T-cell (primary cell): ENCODE data around the gene WAPL. TPM values are rescaled to one million over a fixed set of nuclear protein-coding genes. Genes with fewer than 3 reads are reported as not detected.
A peak's percentile ranks its signal among the peaks of the same experiment; 100 is the strongest.

Source experiments
- ATAC-seq, 4 experiments: fragments of 200-7000 bp in 3 of 4; fragments of 150-1000 bp in 1 of 4; cut with Tn5 transposase; replicated peaks in 1 of 4; 1 replicate in 3 of 4; 2 replicates in 1 of 4; pipeline ENCODE4 v1.10.0; 2021; ENCODE audit warnings: moderate library complexity in 3 of 4, mild to moderate bottlenecking in 2 of 4, moderate number of reproducible peaks in 1 of 4
- CTCF ChIA-PET, 2 donors: fragments of 300-600 bp; sonication (Branson Sonifier 250); formaldehyde crosslinking; loops; one replicate each; lab custom pipeline; 2022; ENCODE audit warnings: antibody characterized with exemption in 2 of 2; lab: Charles Lee
- POLR2A ChIA-PET, 2 donors: fragments of 300-600 bp; sonication (Branson Sonifier 250); formaldehyde crosslinking; loops; one replicate each; lab custom pipeline; 2022; ENCODE audit warnings: antibody characterized with exemption in 2 of 2; lab: Charles Lee
- DNase-seq, 35 experiments: peaks; one replicate each; pipeline versions ENCODE4 v3.0.0 to v3.0.0-alpha.2; 2013 to 2023
- H3K27ac ChIP-seq: one replicate; pipeline ENCODE4 v1.5.1; 2013; ENCODE audit warnings: low read length
- H3K27me3 ChIP-seq, 2 experiments: replicated peaks in 1 of 2; 1 replicate in 1 of 2; 2 replicates in 1 of 2; pipeline versions ENCODE4 v1.6.1 to v1.7.0; 2013; ENCODE audit warnings: low read length in 1 of 2, mixed read lengths in 1 of 2; ENCODE audit not compliant: control insufficient read depth in 2 of 2, insufficient read depth in 2 of 2; ENCODE audit errors: extremely low read depth in 1 of 2
- H3K36me3 ChIP-seq, 2 donors: 1 replicate in 1 of 2; 2 replicates in 1 of 2; pipeline versions ENCODE4 v1.6.1 to v1.7.0; 2013; ENCODE audit warnings: low read length in 1 of 2; ENCODE audit not compliant: control insufficient read depth in 2 of 2, insufficient read depth in 1 of 2; ENCODE audit errors: extremely low read depth in 1 of 2
- H3K4me1 ChIP-seq, 2 experiments: 1 replicate in 1 of 2; 2 replicates in 1 of 2; pipeline versions ENCODE4 v1.6.1 to v1.7.0; 2013; ENCODE audit warnings: low read length in 2 of 2, mixed read lengths in 1 of 2; ENCODE audit not compliant: insufficient read depth in 2 of 2, control insufficient read depth in 1 of 2; ENCODE audit errors: extremely low read depth in 1 of 2
- H3K4me3 ChIP-seq, 2 donors: 1 replicate in 1 of 2; 2 replicates in 1 of 2; pipeline versions ENCODE4 v1.5.1 to v1.7.0; 2013; ENCODE audit warnings: mild to moderate bottlenecking in 2 of 2, low read length in 1 of 2, moderate library complexity in 1 of 2; ENCODE audit not compliant: control insufficient read depth in 1 of 2; ENCODE audit errors: extremely low read depth in 1 of 2
- H3K9me3 ChIP-seq: 2 replicates; pipeline ENCODE4 v1.7.0; 2013
- H3K27ac Mint-ChIP-seq, 2 donors: one replicate each; pipeline ENCODE4 v1.8.0; 2020 to 2021; ENCODE audit warnings: mild to moderate bottlenecking in 2 of 2, mixed read lengths in 2 of 2
- H3K27me3 Mint-ChIP-seq, 2 donors: one replicate each; pipeline ENCODE4 v1.8.0; 2021 to 2022; ENCODE audit warnings: mixed read lengths in 2 of 2
- H3K36me3 Mint-ChIP-seq: one replicate; pipeline ENCODE4 v1.8.0; 2021; ENCODE audit warnings: mixed read lengths
- H3K4me1 Mint-ChIP-seq, 3 donors: one replicate each; pipeline ENCODE4 v1.8.0; 2020 to 2022; ENCODE audit warnings: mixed read lengths in 3 of 3, mild to moderate bottlenecking in 1 of 3
- H3K4me3 Mint-ChIP-seq, 3 donors: one replicate each; pipeline ENCODE4 v1.8.0; 2020 to 2022; ENCODE audit warnings: mild to moderate bottlenecking in 3 of 3, mixed read lengths in 3 of 3, moderate library complexity in 3 of 3
- H3K9me3 Mint-ChIP-seq, 3 donors: one replicate each; pipeline ENCODE4 v1.8.0; 2020 to 2022; ENCODE audit warnings: mixed read lengths in 3 of 3
- WGBS: methylation state at CpG from one replicate; pipeline ENCODE4 v1.1.5; 2013; ENCODE audit warnings: missing lambda C conversion rate; ENCODE audit not compliant: insufficient coverage; 5-methylcytosine and 5-hydroxymethylcytosine counted together
- total RNA-seq, 35 experiments: library from RNA in 6 of 35; stranded (reverse) in 6 of 35; fragments of 120-200 nt in 1 of 35; gene quantifications; one replicate each; pipeline versions ENCODE4 v1.2.1 to v1.2.4 and lab custom pipeline; 2013 to 2026

WAPL gene
- total RNA-seq, 5 donors from 2014 or later (not counting 1 experiment from before 2014, with no cell fraction given): 43.2 to 46.5 (median 44.8) TPM

DNA sequence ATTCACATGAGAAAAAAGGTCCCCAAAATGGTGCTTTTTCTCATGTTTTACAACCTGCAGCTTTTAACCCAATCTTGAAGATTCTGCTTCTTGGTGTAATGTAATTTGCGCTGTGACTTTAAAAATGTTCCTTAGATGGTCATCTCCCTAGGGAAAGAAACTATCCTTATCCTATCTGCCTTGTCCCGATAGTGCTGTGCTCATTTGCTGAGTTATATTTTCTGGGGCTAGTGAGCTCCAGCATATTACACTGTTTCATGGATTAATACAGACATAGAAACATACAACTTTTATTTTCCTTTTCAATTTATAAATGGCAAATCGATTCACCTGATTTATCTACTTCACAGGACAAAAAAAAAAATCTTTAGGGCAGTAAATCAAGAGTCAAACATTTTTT, 2.8 kb downstream of the WAPL start:
- Histone ChIP-seq H3K4me1 (peaks cover 40 to 46% of the 10 kb centered on the region in 2 experiments), H3K9me3 (no peaks in the 10 kb centered on the region), H3K4me3 (no peak overlapping the region), H3K27me3 (no peaks in the 10 kb centered on the region), H3K27ac (no peak overlapping the region), H3K36me3 (peaks cover 0 to 34% of the 10 kb centered on the region in 2 donors)
- CTCF ChIA-PET: interaction anchor here in 1 of 2 donors (1.1 kb wide), 1 partner anchor 9 kb away, joined by 3 read pairs; no protein-coding TSS in a partner anchor
- WGBS: no CpG with 5 or more reads among the region's 3 CpGs
- Mint-ChIP-seq H3K36me3 (peaks cover 35% of the 10 kb centered on the region), H3K9me3 (no peaks in the 10 kb centered on the region), H3K27ac (peak overlapping the region in 1 of 2 donors; percentile 39), H3K4me3 (peak overlapping the region; percentile 6 to 85 (median 54)), H3K4me1 (peaks cover 82 to 85% (median 83%) of the 10 kb centered on the region in 3 donors), H3K27me3 (no peaks in the 10 kb centered on the region)
- no peak for ATAC-seq
- POLR2A ChIA-PET: interaction anchor here (0.5 to 0.7 kb wide), 5 partner anchors 9 to 132 kb away, joined by 3 to 9 read pairs (median 3); no protein-coding TSS in a partner anchor
- no peak for DNase-seq

DNA sequence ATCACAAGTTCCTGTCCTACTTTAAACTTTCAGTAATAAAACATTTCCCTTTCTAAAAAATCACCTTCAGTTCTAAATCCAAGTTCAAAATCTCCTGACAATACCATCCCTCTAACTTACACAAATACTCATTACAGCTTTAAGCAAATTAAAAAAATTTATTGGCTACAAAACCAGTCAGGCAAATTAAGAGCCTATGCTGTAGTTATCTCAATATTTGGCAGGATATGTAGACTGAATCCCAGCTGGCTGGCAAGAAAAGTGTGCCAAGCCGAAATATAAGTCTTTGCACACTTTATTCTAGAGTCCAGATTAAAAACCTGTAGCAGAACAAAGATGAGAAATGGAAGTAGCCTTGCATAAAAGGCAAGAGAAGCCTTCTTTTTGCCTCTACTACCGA, 9.5 kb downstream of the WAPL start:
- H3K9me3 Mint-ChIP-seq: no peaks in the 10 kb centered on the region
- peaks cover 58 to 60% (median 59%) of the 10 kb centered on the region in 3 donors for H3K4me1 Mint-ChIP-seq
- no peaks in the 10 kb centered on the region for H3K27me3 Mint-ChIP-seq
- DNase-seq (no peak), ATAC-seq (no peak)
- no peak overlapping the region for H3K4me3 ChIP-seq
- H3K27ac Mint-ChIP-seq: peak overlapping the region; percentile 4 to 11
- peaks cover 0 to 41% of the 10 kb centered on the region in 2 donors for H3K36me3 ChIP-seq
- no peaks in the 10 kb centered on the region for H3K27me3 ChIP-seq
- ChIA-PET CTCF (no interaction called here), POLR2A (no interaction called here)
- peak overlapping the region in 1 of 3 donors; percentile 22 for H3K4me3 Mint-ChIP-seq
- no peak overlapping the region for H3K27ac ChIP-seq
- peaks cover 40% of the 10 kb centered on the region for H3K36me3 Mint-ChIP-seq
- H3K4me1 ChIP-seq: peaks cover 15 to 38% of the 10 kb centered on the region in 2 experiments
- no CpG with 5 or more reads among the region's 2 CpGs for WGBS
- H3K9me3 ChIP-seq: no peaks in the 10 kb centered on the region

DNA sequence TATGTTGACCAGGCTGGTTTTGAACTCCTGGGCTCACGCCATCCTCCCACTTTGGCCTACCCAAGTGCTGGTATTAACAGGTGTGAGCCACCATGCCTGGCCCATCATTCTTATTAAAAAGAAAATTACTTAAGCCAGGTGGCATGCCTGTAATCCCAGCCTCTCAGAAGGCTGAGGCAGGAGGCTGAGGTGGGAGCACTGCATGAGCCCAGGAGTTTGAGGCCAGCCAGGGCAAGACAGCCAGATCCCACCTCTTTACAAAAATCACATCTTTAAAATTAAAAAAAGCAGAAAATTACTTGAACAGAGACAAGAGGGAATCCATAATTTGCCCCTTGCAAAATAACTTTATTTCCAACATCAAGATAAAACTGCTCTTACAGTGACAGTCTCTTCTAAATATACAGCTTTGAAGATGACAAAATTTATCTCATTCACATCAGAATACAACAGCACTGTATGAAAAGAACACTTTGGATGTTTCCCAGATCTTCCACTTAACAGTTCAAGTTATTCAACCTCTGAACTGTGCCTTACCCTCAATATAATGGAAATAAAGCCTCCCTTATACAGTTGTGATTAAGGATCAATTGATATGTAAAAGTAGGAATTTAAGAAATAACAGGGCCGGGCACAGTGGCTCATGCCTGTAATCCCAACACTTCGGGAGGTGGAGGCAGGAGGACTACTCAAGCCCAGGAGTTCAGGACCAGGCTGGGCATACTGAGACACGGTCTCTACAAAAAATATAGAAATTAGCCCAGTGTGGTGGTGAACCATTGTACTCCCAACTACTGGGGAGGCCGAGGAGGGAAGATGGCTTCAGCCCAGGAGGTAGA, 10.3 kb downstream of the WAPL start:
- 100% methylated on average over 1 of the region's 5 CpGs for WGBS
- Histone ChIP-seq H3K36me3 (peaks cover 0 to 34% of the 10 kb centered on the region in 2 donors), H3K4me1 (peaks cover 13 to 39% of the 10 kb centered on the region in 2 experiments), H3K27ac (no peak overlapping the region), H3K4me3 (no peak overlapping the region), H3K9me3 (no peaks in the 10 kb centered on the region), H3K27me3 (no peaks in the 10 kb centered on the region)
- H3K9me3 Mint-ChIP-seq: no peaks in the 10 kb centered on the region
- no peaks in the 10 kb centered on the region for H3K27me3 Mint-ChIP-seq
- POLR2A ChIA-PET: no interaction called here
- CTCF ChIA-PET: interaction anchor here in 1 of 2 donors (1.4 kb wide), 1 partner anchor 8 kb away, joined by 3 read pairs; no protein-coding TSS in a partner anchor
- no peak overlapping the region for H3K4me3 Mint-ChIP-seq
- no peak overlapping the region for H3K27ac Mint-ChIP-seq
- ATAC-seq: no peak
- H3K4me1 Mint-ChIP-seq: peaks cover 55 to 57% (median 57%) of the 10 kb centered on the region in 3 donors
- peaks cover 35% of the 10 kb centered on the region for H3K36me3 Mint-ChIP-seq
- DNase-seq: no peak

DNA sequence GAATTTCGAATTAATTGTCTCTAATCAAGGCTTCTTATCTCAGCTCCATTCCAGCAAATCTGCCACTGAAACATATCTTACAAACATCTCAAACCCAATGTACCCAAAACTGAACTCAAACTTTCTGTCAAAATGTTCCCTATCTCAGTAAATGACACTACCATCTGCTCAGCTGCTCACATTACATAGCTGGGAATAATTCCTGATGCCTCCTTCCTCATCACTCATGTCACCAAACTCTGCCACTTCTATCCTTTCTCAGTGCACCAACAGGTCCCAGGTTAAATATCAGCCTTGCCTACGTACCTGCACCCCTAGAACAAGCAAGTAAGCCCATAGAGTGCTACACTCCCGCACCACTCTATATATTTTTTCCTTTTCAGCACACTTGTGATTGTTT, 12.4 kb downstream of the WAPL start:
- ChIA-PET POLR2A (interaction anchor here in 1 of 2 donors (0.6 kb wide), 2 partner anchors 18 to 522 kb away, joined by 3 to 5 read pairs; no protein-coding TSS in a partner anchor), CTCF (interaction anchor here in 1 of 2 donors (0.8 kb wide), 1 partner anchor 19 kb away, joined by 4 read pairs; no protein-coding TSS in a partner anchor)
- peaks cover 11 to 27% of the 10 kb centered on the region in 2 experiments for H3K4me1 ChIP-seq
- H3K27ac ChIP-seq: no peak overlapping the region
- ATAC-seq (no peak), DNase-seq (no peak)
- H3K4me1 Mint-ChIP-seq: peaks cover 47 to 50% (median 48%) of the 10 kb centered on the region in 3 donors
- H3K27me3 ChIP-seq: no peaks in the 10 kb centered on the region
- H3K36me3 Mint-ChIP-seq: peaks cover 22% of the 10 kb centered on the region
- no peaks in the 10 kb centered on the region for H3K9me3 Mint-ChIP-seq
- peaks cover 0 to 26% of the 10 kb centered on the region in 2 donors for H3K36me3 ChIP-seq
- no peaks in the 10 kb centered on the region for H3K27me3 Mint-ChIP-seq
- 100% methylated on average over 2 of the region's 3 CpGs for WGBS
- no peaks in the 10 kb centered on the region for H3K9me3 ChIP-seq
- no peak overlapping the region for H3K27ac Mint-ChIP-seq
- H3K4me3 ChIP-seq: no peak overlapping the region
- H3K4me3 Mint-ChIP-seq: no peak overlapping the region

DNA sequence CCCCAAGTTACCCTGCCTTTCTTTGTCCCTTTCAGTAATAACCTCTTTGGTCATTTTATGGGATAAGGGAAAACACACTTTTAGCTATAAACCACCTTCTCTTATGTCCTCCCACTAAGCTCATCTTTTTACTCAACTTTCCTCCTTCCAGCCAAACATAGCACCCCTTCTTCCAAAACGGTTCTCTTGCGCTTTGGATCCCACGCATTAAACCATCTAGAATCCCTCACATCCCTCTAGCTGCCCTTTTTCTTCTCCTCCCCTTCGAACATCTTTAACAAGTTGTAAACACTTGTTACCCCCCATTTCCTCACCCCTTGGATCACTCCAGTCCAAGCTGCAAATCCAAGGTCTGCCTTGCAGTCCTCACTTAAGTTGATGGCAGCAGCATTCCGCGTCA, 13.4 kb downstream of the WAPL start:
- ChIA-PET POLR2A (interaction anchor here in 1 of 2 donors (0.6 kb wide), 1 partner anchor 13 kb away, joined by 3 read pairs; no protein-coding TSS in a partner anchor), CTCF (interaction anchor here in 1 of 2 donors (0.8 kb wide), 1 partner anchor 18 kb away, joined by 4 read pairs; no protein-coding TSS in a partner anchor)
- ATAC-seq: no peak

DNA sequence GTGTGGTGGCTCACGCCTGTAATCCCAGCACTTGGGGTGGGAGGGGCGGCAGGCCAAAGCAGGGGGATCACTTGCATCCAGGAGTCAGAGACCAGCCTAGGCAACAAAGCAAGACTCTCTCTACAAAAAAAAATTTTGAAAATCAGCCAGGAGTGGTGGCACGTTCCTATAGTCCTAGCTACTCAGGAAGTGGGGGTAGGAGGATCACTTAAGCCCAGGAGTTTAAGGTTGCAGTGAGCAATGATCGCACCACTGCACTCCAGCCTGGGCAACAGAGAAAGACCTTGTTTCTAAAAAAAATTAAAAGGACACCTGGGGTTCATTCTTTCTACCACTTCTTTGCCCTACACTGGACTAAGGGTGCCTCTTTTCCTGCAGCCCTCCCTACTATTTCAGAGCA, 15.1 kb downstream of the WAPL start:
- H3K4me1 Mint-ChIP-seq: peaks cover 42 to 48% (median 46%) of the 10 kb centered on the region in 3 donors
- no peak for ATAC-seq
- H3K27ac ChIP-seq: no peak overlapping the region

More for the DNA sequence above, 13.4 kb downstream of the WAPL start:
- H3K4me1 ChIP-seq: peaks cover 10 to 25% of the 10 kb centered on the region in 2 experiments
- H3K4me3 Mint-ChIP-seq: no peak overlapping the region
- DNase-seq: no peak
- H3K27ac Mint-ChIP-seq: no peak overlapping the region
- H3K27ac ChIP-seq: no peak overlapping the region
- no peaks in the 10 kb centered on the region for H3K27me3 ChIP-seq
- H3K36me3 ChIP-seq: peaks cover 0 to 19% of the 10 kb centered on the region in 2 donors
- no peaks in the 10 kb centered on the region for H3K9me3 ChIP-seq
- H3K36me3 Mint-ChIP-seq: peaks cover 19% of the 10 kb centered on the region
- no peaks in the 10 kb centered on the region for H3K9me3 Mint-ChIP-seq
- H3K4me1 Mint-ChIP-seq: peaks cover 43 to 50% (median 45%) of the 10 kb centered on the region in 3 donors
- no peaks in the 10 kb centered on the region for H3K27me3 Mint-ChIP-seq
- WGBS: 94% methylated on average over 6 of the region's 6 CpGs
- H3K4me3 ChIP-seq: no peak overlapping the region

More for the DNA sequence above, 15.1 kb downstream of the WAPL start:
- no peaks in the 10 kb centered on the region for H3K9me3 Mint-ChIP-seq
- H3K27ac Mint-ChIP-seq: peak overlapping the region in 1 of 2 donors; percentile 48
- Histone ChIP-seq H3K4me3 (no peak overlapping the region), H3K9me3 (no peaks in the 10 kb centered on the region), H3K4me1 (peaks cover 10 to 25% of the 10 kb centered on the region in 2 experiments), H3K36me3 (peaks cover 0 to 17% of the 10 kb centered on the region in 2 donors), H3K27me3 (no peaks in the 10 kb centered on the region)
- H3K27me3 Mint-ChIP-seq: no peaks in the 10 kb centered on the region
- no CpG with 5 or more reads among the region's 4 CpGs for WGBS
- POLR2A ChIA-PET: interaction anchor here in 1 of 2 donors (0.7 kb wide), 1 partner anchor 575 kb away, joined by 6 read pairs; no protein-coding TSS in a partner anchor
- CTCF ChIA-PET: no interaction called here
- H3K36me3 Mint-ChIP-seq: peaks cover 13% of the 10 kb centered on the region
- no peak for DNase-seq
- H3K4me3 Mint-ChIP-seq: no peak overlapping the region
